Osteoblast (primary cell): ENCODE data around the gene GAK. TPM values are rescaled to one million over a fixed set of nuclear protein-coding genes. Genes with fewer than 3 reads are reported as not detected.

Experiments
- DNase-seq: peaks from one replicate; pipeline ENCODE4 v3.0.0; 2011; ENCODE audit warnings: low spot score, mixed read lengths; ENCODE audit not compliant: insufficient read length; ENCODE audit errors: missing footprints
- H2AFZ ChIP-seq: 2 replicates; pipeline ENCODE4 v1.6.0; 2011; ENCODE audit warnings: mild to moderate bottlenecking, low read length
- H3K27ac ChIP-seq: 2 replicates; pipeline ENCODE4 v1.5.1; 2011; ENCODE audit warnings: mild to moderate bottlenecking, low read depth, low read length, moderate library complexity
- H3K27me3 ChIP-seq: 2 replicates; pipeline ENCODE4 v1.6.0; 2012; ENCODE audit warnings: mild to moderate bottlenecking, control low read depth, inconsistent platforms, low read length, moderate library complexity; ENCODE audit not compliant: insufficient read depth
- H3K36me3 ChIP-seq: 2 replicates; pipeline ENCODE4 v1.5.1; 2011; ENCODE audit warnings: mild to moderate bottlenecking, low read length, control low read depth, moderate library complexity; ENCODE audit not compliant: insufficient read depth
- H3K4me1 ChIP-seq: 2 replicates; pipeline ENCODE4 v1.5.1; 2011; ENCODE audit warnings: mild to moderate bottlenecking, low read length, control low read depth, moderate library complexity; ENCODE audit not compliant: insufficient read depth
- H3K4me2 ChIP-seq: 2 replicates; pipeline ENCODE4 v1.6.0; 2011; ENCODE audit warnings: mild to moderate bottlenecking, low read length; ENCODE audit not compliant: insufficient read depth
- H3K4me3 ChIP-seq: fragments of 200-600 bp; sonication (generic); 3 replicates; pipeline ENCODE4 v1.5.1; 2012; ENCODE audit warnings: mild to moderate bottlenecking, low read length, inconsistent platforms; ENCODE audit not compliant: insufficient read depth
- H3K79me2 ChIP-seq: 2 replicates; pipeline ENCODE4 v1.6.0; 2012; ENCODE audit warnings: mild to moderate bottlenecking, low read length, control low read depth, inconsistent platforms; ENCODE audit not compliant: insufficient read depth
- H3K9me3 ChIP-seq: 2 replicates; pipeline ENCODE4 v1.5.1; 2011; ENCODE audit warnings: low read depth, low read length, control low read depth
- H4K20me1 ChIP-seq: 2 replicates; pipeline ENCODE4 v1.6.0; 2012; ENCODE audit warnings: mild to moderate bottlenecking, low read length, control low read depth; ENCODE audit not compliant: insufficient read depth
- total RNA-seq: library from RNA; depleted of rRNA; stranded (reverse); fragments of >200 nt; gene quantifications from 2 replicates; pipeline ENCODE4 v1.2.3, GENCODE V29; 2012
- TF ChIP-seq, protein P1 (sequence below): IDR thresholded peaks from 2 replicates; pipeline ENCODE4 v1.5.1; 2011; ENCODE audit warnings: mild to moderate bottlenecking, low read depth, low read length, moderate library complexity; ENCODE audit errors: extremely low read depth

GAK gene
- total RNA-seq, 1 donor: 48.9 TPM

DNA sequence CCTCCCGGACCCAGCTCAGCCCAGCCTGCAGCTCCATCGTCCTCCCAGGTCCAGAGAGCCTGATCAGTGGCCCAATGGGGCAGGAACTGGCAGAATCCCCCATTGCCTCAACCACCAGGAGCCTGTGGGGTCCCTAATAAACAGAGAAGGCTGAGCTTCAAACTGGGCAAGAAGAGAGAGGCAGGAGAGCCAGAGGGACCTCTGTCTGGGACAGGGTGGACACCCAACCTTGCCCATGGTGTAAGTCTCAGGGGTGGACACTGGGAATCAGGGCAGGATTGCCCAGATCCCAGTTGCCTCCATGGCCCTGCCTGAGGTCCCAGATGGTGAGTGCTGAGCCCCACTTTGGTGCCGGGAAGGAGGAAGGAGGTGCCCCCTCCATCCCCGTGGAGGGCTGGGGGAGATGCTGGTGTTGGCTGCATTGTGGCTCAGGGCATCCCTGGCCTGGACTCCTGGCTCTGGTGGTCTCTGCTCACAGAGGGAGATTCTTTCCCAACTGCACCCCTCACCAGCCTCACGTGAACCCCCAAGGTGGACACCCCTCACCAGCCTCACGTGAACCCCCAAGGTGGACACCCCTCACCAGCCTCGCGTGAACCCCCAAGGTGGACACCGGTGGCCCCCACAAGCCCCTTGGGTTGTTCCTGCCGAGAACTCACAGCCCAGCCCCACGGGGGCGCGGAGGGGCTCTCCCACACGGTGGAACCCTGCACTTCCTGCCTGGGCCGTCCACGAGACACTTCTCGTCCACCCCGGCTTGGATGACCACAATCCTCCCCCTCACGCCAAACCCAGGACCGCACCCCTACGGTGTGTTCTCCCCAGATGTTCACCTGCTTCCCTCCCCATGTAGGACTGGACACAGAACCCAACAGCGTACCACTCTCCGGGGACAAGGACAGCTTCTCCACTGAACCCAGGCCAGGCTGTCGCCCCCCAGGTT is 111.6 kb downstream of the GAK start:
- H3K27me3 ChIP-seq: peaks cover 54% of the 10 kb centered on the region
- no peaks in the 10 kb centered on the region for H4K20me1 ChIP-seq
- peaks cover 3% of the 10 kb centered on the region for H3K9me3 ChIP-seq
- no peak overlapping the region for H3K27ac ChIP-seq
- no peaks in the 10 kb centered on the region for H3K36me3 ChIP-seq
- H3K79me2 ChIP-seq: no peaks in the 10 kb centered on the region
- DNase-seq: peak; percentile 82
- H3K4me3 ChIP-seq: no peak overlapping the region
- no peak overlapping the region for H2AFZ ChIP-seq
- no peak overlapping the region for H3K4me2 ChIP-seq
- TF ChIP-seq, protein P1, sequence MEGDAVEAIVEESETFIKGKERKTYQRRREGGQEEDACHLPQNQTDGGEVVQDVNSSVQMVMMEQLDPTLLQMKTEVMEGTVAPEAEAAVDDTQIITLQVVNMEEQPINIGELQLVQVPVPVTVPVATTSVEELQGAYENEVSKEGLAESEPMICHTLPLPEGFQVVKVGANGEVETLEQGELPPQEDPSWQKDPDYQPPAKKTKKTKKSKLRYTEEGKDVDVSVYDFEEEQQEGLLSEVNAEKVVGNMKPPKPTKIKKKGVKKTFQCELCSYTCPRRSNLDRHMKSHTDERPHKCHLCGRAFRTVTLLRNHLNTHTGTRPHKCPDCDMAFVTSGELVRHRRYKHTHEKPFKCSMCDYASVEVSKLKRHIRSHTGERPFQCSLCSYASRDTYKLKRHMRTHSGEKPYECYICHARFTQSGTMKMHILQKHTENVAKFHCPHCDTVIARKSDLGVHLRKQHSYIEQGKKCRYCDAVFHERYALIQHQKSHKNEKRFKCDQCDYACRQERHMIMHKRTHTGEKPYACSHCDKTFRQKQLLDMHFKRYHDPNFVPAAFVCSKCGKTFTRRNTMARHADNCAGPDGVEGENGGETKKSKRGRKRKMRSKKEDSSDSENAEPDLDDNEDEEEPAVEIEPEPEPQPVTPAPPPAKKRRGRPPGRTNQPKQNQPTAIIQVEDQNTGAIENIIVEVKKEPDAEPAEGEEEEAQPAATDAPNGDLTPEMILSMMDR: no peak
- no peaks in the 10 kb centered on the region for H3K4me1 ChIP-seq

DNA sequence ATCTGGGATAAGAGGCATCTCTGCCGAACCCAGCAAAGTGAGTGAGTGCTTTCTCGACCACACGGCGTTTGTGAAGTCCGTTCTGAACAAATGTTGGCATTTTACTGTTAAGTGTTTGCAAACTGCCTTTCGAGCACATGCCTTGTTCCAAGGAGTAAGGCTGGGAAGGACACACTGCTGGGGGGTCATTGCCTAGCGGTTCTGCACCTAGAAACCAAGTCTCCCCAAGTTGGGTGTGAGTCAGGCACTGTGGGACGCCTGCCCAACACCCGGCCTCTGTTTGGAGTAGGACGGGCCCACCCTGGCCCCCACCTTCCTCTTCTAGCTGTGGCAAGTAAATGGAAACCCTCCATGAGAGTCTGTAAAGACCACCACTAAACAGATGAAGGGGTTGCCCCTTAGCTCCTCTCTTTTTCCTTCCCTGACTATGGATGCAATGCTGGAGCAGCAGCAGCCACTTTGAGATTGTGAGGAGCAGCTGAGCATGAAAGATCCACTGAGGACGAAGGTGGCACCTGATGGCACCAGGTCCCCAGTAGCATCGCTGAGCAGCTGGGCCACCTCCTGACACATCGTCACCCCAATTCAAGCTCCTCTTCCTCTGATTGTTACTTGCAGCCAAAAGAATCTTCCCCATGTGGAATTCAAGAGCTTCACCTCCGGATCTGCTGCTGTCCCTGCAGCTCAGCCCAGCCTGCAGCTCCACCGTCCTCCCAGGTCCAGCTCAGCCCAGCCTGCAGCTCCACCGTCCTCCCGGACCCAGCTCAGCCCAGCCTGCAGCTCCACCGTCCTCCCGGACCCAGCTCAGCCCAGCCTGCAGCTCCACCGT is 112.5 kb downstream of the GAK start:
- no peak overlapping the region for H3K27ac ChIP-seq
- TF ChIP-seq, protein P1: no peak
- peaks cover 3% of the 10 kb centered on the region for H3K9me3 ChIP-seq
- no peaks in the 10 kb centered on the region for H3K79me2 ChIP-seq
- H2AFZ ChIP-seq: no peak overlapping the region
- peak; percentile 75 for DNase-seq
- H4K20me1 ChIP-seq: no peaks in the 10 kb centered on the region
- H3K4me3 ChIP-seq: no peak overlapping the region
- no peaks in the 10 kb centered on the region for H3K4me1 ChIP-seq
- peaks cover 54% of the 10 kb centered on the region for H3K27me3 ChIP-seq
- no peak overlapping the region for H3K4me2 ChIP-seq
- H3K36me3 ChIP-seq: no peaks in the 10 kb centered on the region

DNA sequence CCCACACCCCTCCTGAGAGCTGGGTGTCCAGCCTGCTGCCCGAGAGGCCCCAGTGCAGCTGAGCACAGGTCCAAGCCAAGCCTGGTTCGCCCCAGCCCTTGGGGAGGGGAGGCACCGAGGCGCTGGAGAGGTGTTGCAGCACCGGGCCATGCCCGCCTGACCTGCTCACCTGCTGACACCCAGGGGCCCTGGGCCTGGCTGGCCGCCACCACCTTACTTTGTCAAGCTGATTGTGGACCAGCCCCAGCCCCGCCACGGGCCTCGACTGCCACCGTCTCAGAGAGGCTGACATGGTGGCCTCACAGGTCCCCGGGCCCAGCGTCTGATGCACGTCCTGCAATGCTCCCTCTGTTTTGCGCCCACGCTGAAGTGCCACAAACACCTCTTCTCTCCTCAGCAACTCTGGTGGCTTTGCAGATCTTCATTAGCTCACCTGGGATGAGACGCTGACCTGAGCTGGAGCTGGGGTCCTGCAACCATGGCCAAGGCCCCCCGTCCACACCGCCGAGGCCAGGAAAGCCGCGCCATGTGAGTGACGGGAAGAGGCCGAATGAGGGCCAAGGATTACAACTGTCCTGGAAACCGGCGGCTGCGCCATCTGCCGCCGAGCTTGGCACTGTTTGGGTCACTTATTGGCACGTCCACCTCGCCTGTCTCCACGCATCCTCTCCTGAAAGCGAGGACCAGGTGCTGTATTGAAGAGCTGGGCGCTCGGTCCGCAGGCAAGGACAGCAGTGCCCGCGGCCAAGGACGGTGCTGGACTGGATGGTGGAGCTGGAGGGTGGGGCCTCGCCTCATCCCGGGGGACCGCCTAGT is 113.8 kb downstream of the GAK start:
- Histone ChIP-seq H3K4me1 (no peaks in the 10 kb centered on the region), H3K27ac (no peak overlapping the region), H4K20me1 (no peaks in the 10 kb centered on the region), H3K4me2 (no peak overlapping the region), H3K4me3 (no peak overlapping the region), H2AFZ (no peak overlapping the region), H3K79me2 (no peaks in the 10 kb centered on the region), H3K36me3 (no peaks in the 10 kb centered on the region), H3K9me3 (peaks cover 3% of the 10 kb centered on the region), H3K27me3 (peaks cover 51% of the 10 kb centered on the region)
- TF ChIP-seq, protein P1: no peak
- peak; percentile 82 for DNase-seq
